ENCODE measurements around the gene CCT8.
"Not testable (repeated sequence)": the region's sequence is repeated elsewhere in the genome, so short reads cannot be mapped to it uniquely, and the experiment has no call there.

CCT8 gene

DNA sequence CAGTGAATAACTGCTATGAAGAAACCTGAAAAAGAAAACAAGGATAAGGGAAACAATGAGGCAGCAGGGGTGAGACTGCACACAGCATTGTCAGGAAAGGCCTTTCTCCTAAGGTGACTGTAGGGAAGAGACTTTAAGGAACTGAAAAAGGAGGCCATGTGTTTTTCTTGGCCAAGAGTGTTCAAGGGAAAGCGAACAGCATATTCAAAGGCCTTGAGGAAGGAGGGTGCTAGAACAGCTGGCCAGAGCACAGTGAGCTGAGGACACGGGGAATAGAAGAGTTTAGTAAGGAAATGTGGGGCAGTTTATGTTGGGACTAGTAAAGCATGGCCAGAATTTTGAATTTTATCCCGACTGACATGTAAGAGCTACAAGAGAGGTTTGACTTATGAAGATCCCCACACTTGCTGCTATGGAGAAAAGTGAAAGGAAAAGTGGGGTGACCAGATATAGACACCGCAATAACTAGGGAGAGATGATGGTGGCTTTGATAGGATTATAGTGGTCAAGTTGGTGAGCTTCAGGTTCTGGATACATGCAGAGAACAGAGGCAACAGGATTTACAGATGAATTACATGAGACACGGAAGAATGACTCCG is 55.7 kb downstream of the CCT8 start:
- DNase-seq (ENCODE audit: low read depth), result no peak

- DNase-seq (ENCODE audit: low read depth), result not testable (repeated sequence)
These were observed 62.2 kb downstream of the CCT8 start for GRCh38 chr21:29011236-29011635.

DNA sequence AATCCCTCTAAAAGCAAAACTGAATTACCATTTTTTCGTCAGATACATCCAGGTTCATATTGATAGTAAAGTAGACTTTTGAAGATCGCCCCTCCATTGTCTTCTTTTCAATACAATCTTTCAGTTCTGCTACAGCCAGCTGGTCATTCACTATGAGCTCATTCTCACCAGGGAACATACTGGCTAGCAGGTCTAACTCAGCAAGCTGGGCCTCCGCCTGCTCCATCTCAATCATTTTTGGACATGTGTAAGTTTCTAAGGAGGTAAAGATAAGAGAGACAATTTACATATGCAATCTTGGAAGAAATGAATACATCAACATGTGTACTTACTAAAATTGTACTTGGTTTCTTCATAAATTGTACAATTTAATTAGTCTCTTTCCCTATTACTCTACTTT is 65.1 kb downstream of the CCT8 start:
- DNase-seq (ENCODE audit: low read depth), result no peak

- no peak for DNase-seq (ENCODE audit: low read depth)
These were observed 65.6 kb downstream of the CCT8 start for GRCh38 chr21:29007810-29008209.

DNA sequence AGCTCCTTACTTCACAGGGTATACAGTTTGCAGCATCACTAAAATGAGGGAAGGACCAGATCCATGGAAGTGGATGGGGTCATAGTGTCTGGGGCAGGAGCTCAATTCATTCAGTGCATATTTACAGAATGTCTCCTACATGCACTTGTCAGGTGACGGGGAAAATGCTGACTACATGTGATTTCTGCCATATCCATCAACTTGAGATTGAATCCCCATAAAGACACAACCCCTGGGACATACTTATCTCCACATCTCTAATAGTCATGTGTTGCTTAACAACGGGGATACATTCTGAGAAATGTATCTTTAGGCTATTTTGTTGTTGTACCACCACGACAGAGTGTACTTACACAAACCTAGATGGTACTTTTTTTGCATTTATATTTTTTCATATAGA is 66.3 kb downstream of the CCT8 start:
- no peak for DNase-seq (ENCODE audit: low read depth)
